ENCODE measurements around the gene LY6G6F. TPM values are rescaled to one million over a fixed set of nuclear protein-coding genes. Genes with fewer than 3 reads are reported as not detected.

LY6G6F gene
- total and polyA plus RNA-seq, 2 of the 13 experiments (the other 11 are each of a cell fraction or from before 2014, with no cell fraction given), result not detected

- TF ChIP-seq IKZF4 (CRISPR knock-in tag; IDR thresholded peaks at IDR 0.05; ENCODE audit: borderline replicate concordance, low read depth, not compliant biosample characterization) (no peak), ZBTB14 (CRISPR knock-in tag; IDR thresholded peaks at IDR 0.05) (no peak; the same call in 1 of the 2 replicates), ZNF609 (CRISPR knock-in tag; IDR thresholded peaks at IDR 0.05; ENCODE audit: borderline replicate concordance) (peak; percentile 74; the same call in 1 of the 2 replicates), ZNF746 (CRISPR knock-in tag; IDR thresholded peaks at IDR 0.05) (peak; percentile 83), NFAT5 (CRISPR knock-in tag; IDR thresholded peaks at IDR 0.05) (peak; percentile 14; the same call in 1 of the 2 replicates), ZSCAN29 (CRISPR knock-in tag; conservative IDR thresholded peaks at IDR 0.05) (peak; percentile 89), BATF2 (CRISPR knock-in tag; IDR thresholded peaks at IDR 0.05) (no peak), PRDM10 (CRISPR knock-in tag; IDR thresholded peaks at IDR 0.05; ENCODE audit: low read depth) (peak; percentile 79; the same call in 1 of the 2 replicates), ZNF275 (CRISPR knock-in tag; IDR thresholded peaks at IDR 0.05; ENCODE audit: borderline replicate concordance) (no peak), PHF5A (CRISPR knock-in tag; IDR thresholded peaks at IDR 0.05; ENCODE audit: low read depth, unreplicated experiment) (peak; percentile 52)
Measured at GRCh38 chr6:31729515-31729978, 22.9 kb downstream of the LY6G6F start (continued).
